HK-2 (cell line): ENCODE results near the gene ZNF367.
"Not testable (repeated sequence)": the region's sequence is repeated elsewhere in the genome, so short reads cannot be mapped to it uniquely, and the experiment has no call there.

ENCODE experiments used
- DNase-seq: peaks from one replicate; pipeline ENCODE4 v3.0.0-alpha.2; 2018; ENCODE audit not compliant: unreplicated experiment

Gene ZNF367

GRCh38 chr9:96363175-96363967 lies 54.8 kb downstream of the ZNF367 start:
- no peak for DNase-seq

DNA sequence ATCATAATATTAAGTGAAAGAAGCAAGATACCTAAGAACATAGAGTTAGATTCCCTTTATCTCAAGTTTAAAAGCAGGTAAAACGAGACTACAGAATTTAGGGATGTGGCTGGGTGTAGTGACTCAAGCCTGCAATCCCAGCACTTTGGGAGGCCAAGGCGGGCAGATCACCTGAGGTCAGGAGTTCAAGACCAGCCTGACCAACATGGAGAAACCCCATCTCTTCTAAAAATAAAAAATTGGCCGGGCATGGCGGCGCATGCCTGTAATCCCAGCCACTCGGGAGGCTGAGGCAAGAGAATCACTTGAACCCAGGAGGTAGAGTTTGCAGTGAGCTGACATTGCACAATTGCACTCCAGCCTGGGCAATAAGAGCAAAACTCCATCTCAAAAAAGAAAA lies 56.1 kb downstream of the ZNF367 start:
- DNase-seq = not testable (repeated sequence)

- DNase-seq = no peak
Observed at GRCh38 chr9:96361668-96362067, 56.5 kb downstream of the ZNF367 start.

DNA sequence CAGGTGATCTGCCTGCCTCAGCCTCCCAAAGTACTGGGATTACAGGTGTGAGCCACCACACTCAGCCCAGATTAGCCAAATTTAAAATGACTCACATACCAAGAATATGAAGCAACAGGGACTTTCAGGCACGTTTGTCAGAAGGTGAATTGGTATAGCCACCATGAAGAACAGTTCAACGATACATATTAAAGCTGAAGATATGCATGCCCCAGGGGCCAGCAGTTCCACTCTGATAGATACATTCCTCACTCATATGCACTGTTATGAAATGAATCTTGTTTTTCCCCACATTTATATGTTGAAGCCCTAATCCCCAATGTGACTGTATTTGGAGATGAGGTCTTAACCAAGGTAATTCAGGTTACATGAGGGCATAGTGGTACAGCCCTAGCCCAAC lies 57.2 kb downstream of the ZNF367 start:
- DNase-seq = no peak

GRCh38 chr9:96360523-96360922 lies 57.6 kb downstream of the ZNF367 start:
- DNase-seq = not testable (repeated sequence)

DNA sequence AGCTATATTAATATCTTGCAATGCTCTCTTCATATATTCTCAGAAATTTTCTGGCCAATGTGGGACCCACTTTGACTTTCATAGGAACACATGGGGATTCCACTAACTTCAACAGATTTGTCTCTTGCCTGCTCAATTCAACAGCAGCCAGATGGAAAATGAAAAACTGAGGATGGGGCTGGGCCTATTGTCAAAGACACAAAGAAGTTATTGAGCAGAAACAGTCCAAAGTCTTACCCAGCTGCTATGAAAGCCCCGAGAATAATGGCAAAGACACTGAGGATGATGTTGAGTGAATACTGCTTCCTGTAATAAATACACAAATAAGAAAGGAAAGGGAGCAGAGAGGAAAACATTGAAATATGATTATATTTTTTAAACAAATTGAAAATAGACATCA lies 67.3 kb downstream of the ZNF367 start:
- DNase-seq = no peak

- DNase-seq = no peak
Observed at GRCh38 chr9:96348261-96348660, 69.9 kb downstream of the ZNF367 start.

GRCh38 chr9:96345551-96345950 lies 72.6 kb downstream of the ZNF367 start:
- no peak for DNase-seq

DNA sequence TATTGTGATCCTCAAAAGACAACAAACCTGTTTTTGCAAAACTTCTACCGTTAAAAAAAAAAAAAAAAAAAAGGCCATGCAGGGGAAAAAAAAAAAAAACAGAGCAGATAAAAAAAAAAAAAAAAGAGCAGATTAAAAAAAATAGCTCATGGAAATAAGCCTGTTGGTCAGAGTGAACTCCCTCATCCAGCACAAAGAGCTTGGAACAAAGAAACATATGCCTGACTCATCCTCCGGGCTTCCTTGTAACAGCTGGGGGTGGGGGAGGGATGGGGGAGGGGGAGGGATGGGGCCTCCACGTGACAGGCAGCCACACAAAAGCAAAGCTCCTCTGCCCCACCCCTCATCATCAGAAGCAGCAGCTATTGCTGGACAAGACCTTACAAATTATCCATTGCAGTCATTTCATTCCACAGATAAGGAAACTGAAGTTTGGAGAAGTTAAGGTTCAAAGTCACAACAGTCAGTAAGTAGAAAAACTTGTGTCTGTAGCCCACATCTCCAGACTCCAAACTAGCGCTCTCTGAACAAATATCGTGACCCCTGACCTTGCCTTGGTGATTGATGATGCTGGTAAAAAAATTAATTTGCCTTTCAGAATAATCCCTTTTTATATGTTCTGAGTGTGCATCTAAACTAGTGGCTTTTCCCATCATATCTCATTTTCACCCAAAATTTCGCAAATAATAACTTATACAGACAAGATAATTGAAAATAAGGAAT lies 73.6 kb downstream of the ZNF367 start:
- peak; percentile 76 for DNase-seq

- DNase-seq = no peak
Observed at GRCh38 chr9:96343515-96344360, 74.4 kb downstream of the ZNF367 start.

- DNase-seq = no peak
Observed at GRCh38 chr9:96342571-96343245, 75.5 kb downstream of the ZNF367 start.

- DNase-seq = no peak
Observed at GRCh38 chr9:96340707-96341106, 77.5 kb downstream of the ZNF367 start.

- DNase-seq = no peak
Observed at GRCh38 chr9:96338299-96338698, 79.9 kb downstream of the ZNF367 start.
